Gastrocnemius medialis (tissue), 4 donors: ENCODE results near the gene NDUFB10. TPM values are rescaled to one million over a fixed set of nuclear protein-coding genes. Genes with fewer than 3 reads are reported as not detected.
A peak's percentile ranks its signal among the peaks of the same experiment; 100 is the strongest.
"Not testable (repeated sequence)": the region's sequence is repeated elsewhere in the genome, so short reads cannot be mapped to it uniquely, and the experiment has no call there.

ENCODE experiments used
- ATAC-seq, 2 donors: fragments of 150-250 bp; one replicate each; pipeline ENCODE4 v1.9.1; 2016
- DNase-seq, 2 donors: peaks; one replicate each; pipeline ENCODE4 v3.0.0-alpha.2; 2019
- H3K27ac ChIP-seq, 4 donors: fragments of 200-600 bp; sonication (generic); 1 replicate in 1 of 4; 2 replicates in 3 of 4; pipeline ENCODE4 v1.5.1; 2016 to 2018; ENCODE audit warnings: mild to moderate bottlenecking in 2 of 4, moderate library complexity in 1 of 4
- H3K27me3 ChIP-seq, 3 donors: fragments of 200-600 bp; sonication (generic) in 2 of 3; 1 replicate in 1 of 3; 2 replicates in 2 of 3; pipeline versions ENCODE4 v1.5.1 to v1.6.0; 2016 to 2019; ENCODE audit warnings: mild to moderate bottlenecking in 1 of 3, moderate library complexity in 1 of 3
- H3K36me3 ChIP-seq, 2 donors: fragments of 200-600 bp; sonication (generic) in 1 of 2; one replicate each; pipeline ENCODE4 v1.5.1; 2017 to 2018
- H3K4me1 ChIP-seq, 2 donors: fragments of 200-600 bp; sonication (generic) in 1 of 2; one replicate each; pipeline ENCODE4 v1.5.1; 2016 to 2017; ENCODE audit warnings: mild to moderate bottlenecking in 2 of 2
- H3K4me3 ChIP-seq, 4 donors: fragments of 200-600 bp; sonication (generic) in 3 of 4; 1 replicate in 1 of 4; 2 replicates in 3 of 4; pipeline ENCODE4 v1.5.1; 2016 to 2019; ENCODE audit warnings: mild to moderate bottlenecking in 2 of 4
- H3K9me3 ChIP-seq, 3 donors: fragments of 200-600 bp; sonication (generic) in 2 of 3; 1 replicate in 1 of 3; 2 replicates in 2 of 3; pipeline ENCODE4 v1.5.1; 2016 to 2019
- POLR2A ChIP-seq, 2 donors: fragments of 450-650 bp; IDR thresholded peaks; one replicate each; pipeline ENCODE4 v1.6.1; 2017; ENCODE audit warnings: antibody characterized with exemption in 2 of 2, mild to moderate bottlenecking in 2 of 2, moderate library complexity in 2 of 2
- in situ Hi-C, 4 donors: fragments of 200-750 bp; cut with MboI; loops; one replicate each; pipeline versions ENCODE4 v1.15.0 to v1.8.0; 2017; ENCODE audit warnings: low sequenced_read_pairs in 4 of 4
- intact Hi-C: fragments of 100-400 bp; cut with DNase I; formaldehyde crosslinking; loops from one replicate; pipeline ENCODE4 v1.15.1; 2023; ENCODE audit warnings: low total_unique reads
- total RNA-seq, 4 donors: library from RNA; depleted of rRNA; stranded (reverse); fragments of >200 nt; gene quantifications; one replicate each; pipeline versions ENCODE4 v1.1.0 to v1.2.3, GENCODE V29; 2016
- TF ChIP-seq, protein P1 (sequence below), 5 experiments: fragments of 450-650 bp in 3 of 5; fragments of 200-600 bp in 2 of 5; sonication (generic) in 2 of 5; IDR thresholded peaks in 4 of 5; conservative IDR thresholded peaks in 1 of 5; 1 replicate in 4 of 5; 2 replicates in 1 of 5; pipeline ENCODE4 v1.5.1; 2016 to 2019; ENCODE audit warnings: antibody characterized with exemption in 5 of 5, mild to moderate bottlenecking in 3 of 5, moderate library complexity in 3 of 5

The NDUFB10 gene
- total RNA-seq, 4 donors from 2014 or later, result 530 to 1,014 (median 743) TPM

DNA sequence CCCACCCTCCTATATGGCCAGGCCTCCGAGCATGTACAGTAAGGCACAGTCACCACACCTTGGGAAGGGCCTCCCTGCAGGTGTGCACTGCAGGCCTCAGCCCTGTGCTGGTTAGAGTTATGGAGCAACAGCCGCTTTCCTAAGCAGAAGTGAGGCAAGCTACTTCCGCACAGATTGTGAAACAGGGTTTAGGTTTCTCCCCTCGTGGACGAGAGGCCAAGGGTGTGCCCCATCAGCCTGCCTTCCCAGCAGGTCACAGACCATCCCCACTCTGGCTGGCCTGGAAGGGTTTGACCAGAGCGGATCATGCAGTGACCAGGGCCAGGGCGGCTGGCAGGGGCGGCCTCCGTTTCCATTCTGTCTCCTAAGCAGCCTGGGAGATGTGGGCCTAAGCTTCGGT is 21.0 kb upstream of the NDUFB10 start:
- Histone ChIP-seq H3K27me3 (no peaks in the 10 kb centered on the region), H3K36me3 (peaks cover 4 to 39% of the 10 kb centered on the region in 2 donors), H3K27ac (peak overlapping the region in 3 of 4 donors; percentile 98 to 100 (median 99)), H3K4me1 (peaks cover 19 to 32% of the 10 kb centered on the region in 2 donors), H3K9me3 (no peaks in the 10 kb centered on the region), H3K4me3 (no peak overlapping the region)
- TF ChIP-seq, protein P1, sequence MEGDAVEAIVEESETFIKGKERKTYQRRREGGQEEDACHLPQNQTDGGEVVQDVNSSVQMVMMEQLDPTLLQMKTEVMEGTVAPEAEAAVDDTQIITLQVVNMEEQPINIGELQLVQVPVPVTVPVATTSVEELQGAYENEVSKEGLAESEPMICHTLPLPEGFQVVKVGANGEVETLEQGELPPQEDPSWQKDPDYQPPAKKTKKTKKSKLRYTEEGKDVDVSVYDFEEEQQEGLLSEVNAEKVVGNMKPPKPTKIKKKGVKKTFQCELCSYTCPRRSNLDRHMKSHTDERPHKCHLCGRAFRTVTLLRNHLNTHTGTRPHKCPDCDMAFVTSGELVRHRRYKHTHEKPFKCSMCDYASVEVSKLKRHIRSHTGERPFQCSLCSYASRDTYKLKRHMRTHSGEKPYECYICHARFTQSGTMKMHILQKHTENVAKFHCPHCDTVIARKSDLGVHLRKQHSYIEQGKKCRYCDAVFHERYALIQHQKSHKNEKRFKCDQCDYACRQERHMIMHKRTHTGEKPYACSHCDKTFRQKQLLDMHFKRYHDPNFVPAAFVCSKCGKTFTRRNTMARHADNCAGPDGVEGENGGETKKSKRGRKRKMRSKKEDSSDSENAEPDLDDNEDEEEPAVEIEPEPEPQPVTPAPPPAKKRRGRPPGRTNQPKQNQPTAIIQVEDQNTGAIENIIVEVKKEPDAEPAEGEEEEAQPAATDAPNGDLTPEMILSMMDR (IDR thresholded peaks at IDR 0.05 in 4 of 5, conservative IDR thresholded peaks at IDR 0.05 in 1 of 5), result no peak
- TF ChIP-seq POLR2A (IDR thresholded peaks at IDR 0.05), result peak in 1 of 2 donors; percentile 20
- intact Hi-C loops (no loop called here), in situ Hi-C loops (no loop called here)
- ATAC-seq (no peak), DNase-seq (peak in 1 of 2 donors; percentile 71)

DNA sequence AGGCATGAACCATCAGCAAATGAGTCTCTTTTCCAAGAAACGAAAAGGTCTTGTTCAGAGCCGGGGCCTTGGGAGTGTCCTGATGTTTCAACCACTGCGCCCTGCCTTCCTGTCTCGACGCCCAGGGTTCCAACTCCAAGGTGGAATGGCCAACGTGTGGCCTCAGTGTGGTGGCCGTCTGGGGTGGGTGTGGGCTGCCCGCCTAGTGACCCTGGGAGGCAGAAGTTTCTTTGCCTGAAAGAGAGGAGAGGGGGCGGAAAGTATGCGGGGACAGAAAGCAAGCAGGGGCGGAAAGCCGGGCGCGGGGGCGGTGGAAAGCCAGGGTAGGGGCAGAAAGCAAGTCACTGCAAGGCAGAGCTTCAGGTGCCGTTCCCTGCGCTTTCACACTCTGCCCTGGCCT is 20.4 kb upstream of the NDUFB10 start:
- H3K4me1 ChIP-seq, result peaks cover 24 to 32% of the 10 kb centered on the region in 2 donors
- peaks cover 4 to 39% of the 10 kb centered on the region in 2 donors for H3K36me3 ChIP-seq
- TF ChIP-seq POLR2A (IDR thresholded peaks at IDR 0.05), result no peak
- TF ChIP-seq, protein P1 (IDR thresholded peaks at IDR 0.05 in 4 of 5, conservative IDR thresholded peaks at IDR 0.05 in 1 of 5), result no peak
- H3K27ac ChIP-seq, result peak overlapping the region in 3 of 4 donors; percentile 98 to 100 (median 99)
- DNase-seq, result no peak
- H3K27me3 ChIP-seq, result no peaks in the 10 kb centered on the region
- intact Hi-C loops (no loop called here), in situ Hi-C loops (no loop called here)
- no peaks in the 10 kb centered on the region for H3K9me3 ChIP-seq
- no peak overlapping the region for H3K4me3 ChIP-seq
- ATAC-seq, result no peak

DNA sequence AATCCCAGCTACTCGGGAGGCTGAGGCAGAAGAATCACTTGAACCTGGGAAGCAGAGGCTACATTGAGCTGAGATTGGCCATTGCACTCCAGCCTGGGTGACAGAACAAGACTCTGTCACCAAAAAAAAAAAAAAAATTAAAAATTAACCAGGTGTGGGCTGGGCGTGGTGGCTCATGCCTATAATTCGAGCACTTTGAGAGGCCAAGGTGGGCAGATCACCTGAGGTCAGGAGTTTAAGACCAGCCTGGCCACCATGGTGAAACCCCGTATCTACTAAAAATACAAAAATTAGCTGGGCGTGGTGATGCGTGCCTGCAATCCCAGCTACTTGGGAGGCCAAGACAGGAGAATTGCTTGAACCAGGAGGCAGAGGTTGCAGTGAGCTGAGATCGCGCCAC is 19.5 kb upstream of the NDUFB10 start:
- intact Hi-C loops, result loop anchor here (10.0 kb wide), 1 partner anchor 595 kb away; the partner anchor contains the start of genes CEMP1 and PDPK1
- H3K27ac ChIP-seq, result peak overlapping the region; percentile 98 to 100 (median 98)
- in situ Hi-C loops, result not testable (repeated sequence)

DNA sequence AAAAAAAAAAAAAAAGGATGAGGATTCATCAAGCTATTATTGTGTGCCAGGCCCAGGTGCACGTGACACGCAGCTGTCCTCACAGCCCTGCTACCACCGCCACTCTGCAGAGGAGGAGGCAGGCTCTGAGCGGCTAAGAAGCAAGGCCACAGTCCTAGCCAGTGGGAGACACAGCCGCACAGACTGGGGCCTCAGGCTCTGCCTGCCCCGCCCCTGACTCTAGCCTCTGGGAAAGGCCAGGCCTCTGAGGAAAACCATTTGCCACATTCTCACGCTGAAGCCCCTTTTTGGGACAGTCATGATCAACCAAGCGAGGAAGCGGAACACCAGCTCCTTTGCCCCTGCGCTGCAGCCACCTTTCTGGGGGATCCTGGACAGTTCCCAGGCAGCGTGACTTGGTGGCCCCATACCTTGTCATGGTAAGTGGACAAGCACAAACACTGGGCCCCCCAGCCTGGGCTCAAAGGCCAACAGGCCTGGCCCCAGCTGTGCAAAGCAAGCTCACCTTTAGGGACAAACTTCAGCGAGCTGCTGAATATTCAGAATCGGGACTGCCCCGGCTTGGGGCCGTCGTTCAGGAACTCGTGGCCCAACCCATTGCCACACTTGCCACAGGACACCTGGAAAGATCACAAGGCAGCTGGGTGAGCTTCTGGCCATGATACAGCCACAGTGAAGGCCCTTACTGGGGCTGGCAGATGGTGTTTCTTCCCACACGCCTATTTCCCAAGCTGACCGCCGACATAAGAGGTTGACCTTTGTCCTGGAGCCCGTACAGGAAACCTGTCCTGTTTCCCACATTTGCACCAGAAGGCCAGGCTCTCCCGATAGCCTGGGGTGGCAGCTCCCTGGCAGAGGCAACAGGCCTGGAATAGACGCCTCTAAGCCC is 18.8 kb upstream of the NDUFB10 start:
- H3K27me3 ChIP-seq, result no peaks in the 10 kb centered on the region
- DNase-seq (peak in 1 of 2 donors; percentile 88), ATAC-seq (peak; percentile 15 to 50)
- no peaks in the 10 kb centered on the region for H3K9me3 ChIP-seq
- H3K4me3 ChIP-seq, result peak overlapping the region in 2 of 4 donors; percentile 13 to 15
- in situ Hi-C loops, result no loop called here
- peaks cover 4 to 39% of the 10 kb centered on the region in 2 donors for H3K36me3 ChIP-seq
- intact Hi-C loops, result loop anchor here (10.0 kb wide), 1 partner anchor 594 kb away; the partner anchor contains the start of genes CEMP1 and PDPK1
- H3K27ac ChIP-seq, result peak overlapping the region; percentile 98 to 100 (median 98)
- peaks cover 28 to 42% of the 10 kb centered on the region in 2 donors for H3K4me1 ChIP-seq
- TF ChIP-seq, protein P1 (IDR thresholded peaks at IDR 0.05 in 4 of 5, conservative IDR thresholded peaks at IDR 0.05 in 1 of 5), result no peak
- TF ChIP-seq POLR2A (IDR thresholded peaks at IDR 0.05), result peak in 1 of 2 donors; percentile 26

More for the DNA sequence above, 19.5 kb upstream of the NDUFB10 start:
- H3K27me3 ChIP-seq, H3K4me3 ChIP-seq, ATAC-seq, H3K9me3 ChIP-seq, DNase-seq: not testable (repeated sequence)
- Histone ChIP-seq H3K4me1 (peaks cover 28 to 37% of the 10 kb centered on the region in 2 donors), H3K36me3 (peaks cover 4 to 39% of the 10 kb centered on the region in 2 donors)
